Measurements from ENCODE around the gene NTN1. TPM values are rescaled to one million over a fixed set of nuclear protein-coding genes. Genes with fewer than 3 reads are reported as not detected.

Gene NTN1
- total and polyA plus RNA-seq, 12 donors, result 3.0 to 38.7 (median 15.8) TPM

- H3K4me3 ChIP-seq, result no peak overlapping the region
- no peak overlapping the region for H3K27ac ChIP-seq
- H3K36me3 ChIP-seq, result peaks cover 0 to 17% (median 0%) of the 10 kb centered on the region in 9 donors
- ATAC-seq (no peak), DNase-seq (no peak)
- H3K4me1 ChIP-seq, result peaks cover 0 to 3% (median 0%) of the 10 kb centered on the region in 9 donors
- intact Hi-C loops (cut with DNase I), result no loop called here
- H3K9me3 ChIP-seq, result no peaks in the 10 kb centered on the region
- H3K27me3 ChIP-seq, result no peaks in the 10 kb centered on the region
- no peak for TF ChIP-seq CTCF (IDR thresholded peaks at IDR 0.05)
- WGBS, 2 donors, result 86 to 89% methylated on average over 12 of the region's 12 CpGs
These were observed 230.0 kb downstream of the NTN1 start for GRCh38 chr17:9251273-9251672.

GRCh38 chr17:9253308-9253707 lies 232.0 kb downstream of the NTN1 start:
- 90 to 96% methylated on average over 3 of the region's 3 CpGs for WGBS, 2 donors
- no peaks in the 10 kb centered on the region for H3K27me3 ChIP-seq
- no peak overlapping the region for H3K27ac ChIP-seq
- H3K4me1 ChIP-seq, result peaks cover 0 to 14% (median 6%) of the 10 kb centered on the region in 9 donors
- peaks cover 0 to 13% (median 0%) of the 10 kb centered on the region in 9 donors for H3K36me3 ChIP-seq
- no peak overlapping the region for H3K4me3 ChIP-seq
- intact Hi-C loops (cut with DNase I), result no loop called here
- DNase-seq, result no peak
- no peak for TF ChIP-seq CTCF (IDR thresholded peaks at IDR 0.05)
- no peak for ATAC-seq
- no peaks in the 10 kb centered on the region for H3K9me3 ChIP-seq

GRCh38 chr17:9254841-9255240 lies 233.5 kb downstream of the NTN1 start:
- Histone ChIP-seq H3K27ac (no peak overlapping the region), H3K4me3 (no peak overlapping the region), H3K4me1 (peaks cover 0 to 25% (median 16%) of the 10 kb centered on the region in 9 donors), H3K36me3 (peaks cover 0 to 5% (median 0%) of the 10 kb centered on the region in 9 donors), H3K9me3 (no peaks in the 10 kb centered on the region), H3K27me3 (no peaks in the 10 kb centered on the region)
- ATAC-seq (no peak), DNase-seq (no peak)
- TF ChIP-seq CTCF (IDR thresholded peaks at IDR 0.05), result no peak
- intact Hi-C loops (cut with DNase I), result no loop called here
- 66 to 97% methylated on average over 2 of the region's 2 CpGs for WGBS, 2 donors

GRCh38 chr17:9255833-9256232 lies 234.5 kb downstream of the NTN1 start:
- H3K9me3 ChIP-seq, result no peaks in the 10 kb centered on the region
- ATAC-seq, result no peak
- peaks cover 0 to 34% (median 17%) of the 10 kb centered on the region in 9 donors for H3K4me1 ChIP-seq
- DNase-seq, result no peak
- no peak for TF ChIP-seq CTCF (IDR thresholded peaks at IDR 0.05)
- H3K27me3 ChIP-seq, result no peaks in the 10 kb centered on the region
- 73 to 95% methylated on average over 6 of the region's 6 CpGs for WGBS, 2 donors
- intact Hi-C loops (cut with DNase I), result no loop called here
- H3K4me3 ChIP-seq, result no peak overlapping the region
- H3K36me3 ChIP-seq, result no peaks in the 10 kb centered on the region
- H3K27ac ChIP-seq, result no peak overlapping the region

Data from heart right ventricle (tissue), 16 donors.